Hepatocyte (in vitro differentiated cells): Measurements from ENCODE around the gene GUK1. TPM values are rescaled to one million over a fixed set of nuclear protein-coding genes. Genes with fewer than 3 reads are reported as not detected.
A peak's percentile ranks its signal among the peaks of the same experiment; 100 is the strongest.

Experiments
- DNase-seq: peaks from one replicate; pipeline ENCODE4 v3.0.0-alpha.2; 2016; ENCODE audit warnings: low spot score
- H2AFZ ChIP-seq: fragments of 200-600 bp; sonication (generic); 2 replicates; pipeline ENCODE4 v1.6.0; 2016; ENCODE audit warnings: antibody characterized with exemption, mild to moderate bottlenecking
- H3K27ac ChIP-seq: fragments of 200-600 bp; sonication (generic); 2 replicates; pipeline ENCODE4 v1.5.1; 2016; ENCODE audit warnings: mild to moderate bottlenecking
- H3K27me3 ChIP-seq: fragments of 200-600 bp; sonication (generic); 2 replicates; pipeline ENCODE4 v1.6.1; 2016
- H3K36me3 ChIP-seq: fragments of 200-600 bp; sonication (generic); replicated peaks from 2 replicates; pipeline ENCODE4 v1.5.1; 2016; ENCODE audit warnings: low read depth; ENCODE audit not compliant: insufficient read depth
- H3K4me1 ChIP-seq: fragments of 200-600 bp; sonication (generic); 2 replicates; pipeline ENCODE4 v1.5.1; 2016; ENCODE audit warnings: mild to moderate bottlenecking, moderate library complexity; ENCODE audit not compliant: insufficient read depth
- H3K4me2 ChIP-seq: fragments of 200-600 bp; sonication (generic); 2 replicates; pipeline ENCODE4 v1.6.0; 2016
- H3K4me3 ChIP-seq: fragments of 200-600 bp; sonication (generic); 2 replicates; pipeline ENCODE4 v1.5.1; 2016; ENCODE audit warnings: mild to moderate bottlenecking
- H3K79me2 ChIP-seq: fragments of 200-600 bp; sonication (generic); 2 replicates; pipeline ENCODE4 v1.6.0; 2017; ENCODE audit warnings: mild to moderate bottlenecking
- H3K9me2 ChIP-seq: fragments of 200-600 bp; sonication (generic); replicated peaks from 2 replicates; pipeline ENCODE4 v1.6.0; 2017; ENCODE audit warnings: mild to moderate bottlenecking; ENCODE audit not compliant: insufficient read depth
- H3K9me3 ChIP-seq: fragments of 200-600 bp; sonication (generic); 2 replicates; pipeline ENCODE4 v1.5.1; 2016; ENCODE audit warnings: low read depth, mild to moderate bottlenecking
- H4K20me1 ChIP-seq: fragments of 200-600 bp; sonication (generic); 2 replicates; pipeline ENCODE4 v1.6.0; 2016; ENCODE audit warnings: mild to moderate bottlenecking; ENCODE audit not compliant: insufficient read depth, poor library complexity, severe bottlenecking
- CTCF ChIP-seq: fragments of 200-600 bp; sonication (generic); IDR thresholded peaks from 2 replicates; pipeline ENCODE4 v1.5.1; 2016; ENCODE audit warnings: antibody characterized with exemption, mild to moderate bottlenecking; ENCODE audit not compliant: poor library complexity
- EZH2 ChIP-seq: fragments of 200-600 bp; sonication (generic); IDR thresholded peaks from 2 replicates; pipeline ENCODE4 v1.6.1; 2016; ENCODE audit warnings: antibody characterized with exemption, mild to moderate bottlenecking, borderline replicate concordance
- EZH2phosphoT487 ChIP-seq: fragments of 200-600 bp; sonication (generic); IDR thresholded peaks from one replicate; pipeline ENCODE4 v1.6.1; 2018; ENCODE audit warnings: antibody characterized with exemption, mild to moderate bottlenecking, low read depth, moderate library complexity; ENCODE audit not compliant: unreplicated experiment, severe bottlenecking
- WGBS: methylation state at CpG from one replicate; pipeline ENCODE4 v1.1.6; 2016; ENCODE audit warnings: low lambda C conversion rate; ENCODE audit errors: missing lambda C conversion rate; 5-methylcytosine and 5-hydroxymethylcytosine counted together
- polyA plus RNA-seq: library from polyadenylated mRNA; unstranded; fragments of >200 nt; fragmentation: Nextera tagmentation; extraction: Ambion mirVana; gene quantifications from 2 replicates; pipeline ENCODE4 v1.2.1, GENCODE V29; 2016
- total RNA-seq: library from RNA; depleted of rRNA; stranded (reverse); fragments of >200 nt; gene quantifications from 2 replicates; pipeline ENCODE4 v1.2.3, GENCODE V29; 2014

GUK1 gene
- total and polyA plus RNA-seq, 2 experiments from 2014 or later = 158 to 368 TPM

GRCh38 chr1:228100822-228101613 lies 39.1 kb upstream of the GUK1 start:
- no peaks in the 10 kb centered on the region for H3K27me3 ChIP-seq
- no peak overlapping the region for H3K27ac ChIP-seq
- no peak overlapping the region for H3K4me3 ChIP-seq
- peaks cover 59% of the 10 kb centered on the region for H4K20me1 ChIP-seq
- H3K4me2 ChIP-seq = peak overlapping the region; percentile 99
- 89% methylated on average over 12 of the region's 12 CpGs for WGBS
- peaks cover 60% of the 10 kb centered on the region for H3K79me2 ChIP-seq
- peaks cover 9% of the 10 kb centered on the region for H3K4me1 ChIP-seq
- no peaks in the 10 kb centered on the region for H3K36me3 ChIP-seq
- no peaks in the 10 kb centered on the region for H3K9me2 ChIP-seq
- H2AFZ ChIP-seq = no peak overlapping the region
- DNase-seq = no peak
- no peak for TF ChIP-seq CTCF
- TF ChIP-seq EZH2 = no peak
- no peak for TF ChIP-seq EZH2phosphoT487
- no peaks in the 10 kb centered on the region for H3K9me3 ChIP-seq

GRCh38 chr1:228101614-228101993 lies 38.5 kb upstream of the GUK1 start:
- Histone ChIP-seq H3K4me3 (peak overlapping the region; percentile 91), H3K4me1 (peaks cover 9% of the 10 kb centered on the region), H3K27ac (peak overlapping the region; percentile 93), H3K9me2 (no peaks in the 10 kb centered on the region), H2AFZ (no peak overlapping the region), H3K27me3 (no peaks in the 10 kb centered on the region), H3K4me2 (peak overlapping the region; percentile 99), H4K20me1 (peaks cover 53% of the 10 kb centered on the region), H3K36me3 (no peaks in the 10 kb centered on the region), H3K9me3 (no peaks in the 10 kb centered on the region), H3K79me2 (peaks cover 54% of the 10 kb centered on the region)
- no peak for DNase-seq
- 72% methylated on average over 15 of the region's 15 CpGs for WGBS
- TF ChIP-seq CTCF (no peak), EZH2phosphoT487 (no peak), EZH2 (no peak)

- H2AFZ ChIP-seq = peak overlapping the region; percentile 92
- H4K20me1 ChIP-seq = peaks cover 47% of the 10 kb centered on the region
- WGBS = 12% methylated on average over 51 of the region's 73 CpGs
- H3K4me3 ChIP-seq = peak overlapping the region; percentile 91
- peaks cover 9% of the 10 kb centered on the region for H3K4me1 ChIP-seq
- peak; percentile 75 for DNase-seq
- H3K27ac ChIP-seq = peak overlapping the region; percentile 93
- H3K36me3 ChIP-seq = no peaks in the 10 kb centered on the region
- H3K79me2 ChIP-seq = peaks cover 48% of the 10 kb centered on the region
- no peaks in the 10 kb centered on the region for H3K9me3 ChIP-seq
- no peaks in the 10 kb centered on the region for H3K27me3 ChIP-seq
- peak; percentile 36 for TF ChIP-seq CTCF
- no peak for TF ChIP-seq EZH2phosphoT487
- H3K9me2 ChIP-seq = no peaks in the 10 kb centered on the region
- peak overlapping the region; percentile 99 for H3K4me2 ChIP-seq
These were observed 37.9 kb upstream of the GUK1 start for GRCh38 chr1:228101994-228102790.
